Head of caudate nucleus (tissue), 42 donors: ENCODE measurements around the gene NOX3.

ENCODE experiments used
- DNase-seq, 42 donors: peaks; one replicate each; pipeline versions ENCODE4 v3.0.0 to v3.0.0-alpha.2; 2020 to 2021; ENCODE audit warnings: mixed read lengths in 7 of 42
- intact Hi-C: fragments of 100-400 bp; cut with DNase I; formaldehyde crosslinking; loops from one replicate; pipeline ENCODE4 v1.15.0; 2022

NOX3 gene

GRCh38 chr6:155439376-155439775 lies 16.3 kb downstream of the NOX3 start:
- intact Hi-C loops, result no loop called here
- no peak for DNase-seq

DNA sequence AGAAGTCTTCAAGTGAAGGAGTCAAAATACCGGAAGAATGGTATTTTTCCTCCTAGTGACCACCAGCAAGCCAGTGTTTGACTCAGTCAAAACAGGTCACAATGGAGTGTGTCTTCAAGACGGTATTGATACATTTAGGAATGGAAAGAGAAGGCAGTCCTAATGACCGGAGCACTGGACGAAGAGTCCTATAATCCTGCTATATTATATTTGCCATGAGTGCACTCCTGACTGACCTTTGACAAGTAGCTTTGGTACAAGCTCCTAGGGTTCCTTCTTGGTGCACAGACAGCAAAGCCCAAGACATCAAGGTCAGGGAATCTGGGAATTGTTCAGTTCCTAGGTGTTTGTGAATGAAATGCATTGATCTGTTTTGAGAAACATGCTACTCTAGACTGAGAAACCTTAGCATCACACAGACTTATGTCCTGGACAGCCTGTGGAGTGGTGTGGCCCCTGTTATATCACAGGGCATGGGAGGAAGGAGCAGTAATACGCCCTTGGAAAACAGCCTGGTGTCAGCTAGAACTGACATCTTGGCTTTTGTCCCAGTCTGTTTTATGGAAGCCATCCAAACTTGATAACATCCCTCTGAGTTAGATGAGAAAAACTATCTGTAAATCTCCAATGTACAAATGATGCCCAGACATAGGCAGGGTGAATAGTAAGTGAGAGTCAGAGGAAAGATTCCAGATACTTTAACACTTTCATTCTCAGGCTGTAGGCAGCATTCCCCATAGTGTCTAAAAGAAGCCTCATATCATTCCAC lies 18.5 kb downstream of the NOX3 start:
- intact Hi-C loops, result no loop called here
- DNase-seq, result peak in 1 of 42 donors; percentile 14

- DNase-seq, result no peak
- intact Hi-C loops, result no loop called here
Measured at GRCh38 chr6:155434829-155435423, 20.7 kb downstream of the NOX3 start.

GRCh38 chr6:155434096-155434495 lies 21.5 kb downstream of the NOX3 start:
- DNase-seq, result no peak
- intact Hi-C loops, result no loop called here

GRCh38 chr6:155432293-155432692 lies 23.3 kb downstream of the NOX3 start:
- intact Hi-C loops, result no loop called here
- no peak for DNase-seq

DNA sequence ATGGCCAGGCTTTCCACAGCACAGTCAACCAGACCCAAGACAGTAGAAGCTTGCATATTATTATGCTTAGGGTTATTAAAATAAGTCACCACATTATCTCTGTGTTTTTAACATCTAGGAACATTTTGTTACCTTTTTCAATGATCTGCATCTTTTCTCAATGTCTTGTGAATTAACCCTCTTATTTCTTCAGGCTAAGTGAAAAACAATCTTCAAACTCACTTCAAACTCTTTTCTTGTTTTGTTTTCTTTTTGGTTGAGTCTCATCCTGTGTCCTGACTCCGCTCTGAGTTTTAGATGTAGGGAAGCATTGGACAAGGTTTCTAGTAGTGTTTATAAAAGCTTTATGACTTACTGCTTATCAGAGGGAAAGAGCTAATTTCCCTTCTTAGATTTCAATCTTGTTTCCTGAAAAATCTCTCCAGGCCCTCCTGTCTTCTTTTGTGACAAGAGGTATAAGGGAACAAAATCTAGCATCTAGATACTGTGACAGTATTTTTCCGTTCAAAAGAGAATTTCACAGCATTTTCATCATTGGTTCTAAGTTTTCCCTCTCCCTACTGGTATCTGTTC lies 26.2 kb downstream of the NOX3 start:
- DNase-seq, result no peak
- intact Hi-C loops, result no loop called here

GRCh38 chr6:155426408-155426945 lies 29.2 kb downstream of the NOX3 start:
- intact Hi-C loops, result no loop called here
- DNase-seq, result no peak

- intact Hi-C loops, result no loop called here
- DNase-seq, result no peak
Measured at GRCh38 chr6:155424181-155424580, 31.5 kb downstream of the NOX3 start.

DNA sequence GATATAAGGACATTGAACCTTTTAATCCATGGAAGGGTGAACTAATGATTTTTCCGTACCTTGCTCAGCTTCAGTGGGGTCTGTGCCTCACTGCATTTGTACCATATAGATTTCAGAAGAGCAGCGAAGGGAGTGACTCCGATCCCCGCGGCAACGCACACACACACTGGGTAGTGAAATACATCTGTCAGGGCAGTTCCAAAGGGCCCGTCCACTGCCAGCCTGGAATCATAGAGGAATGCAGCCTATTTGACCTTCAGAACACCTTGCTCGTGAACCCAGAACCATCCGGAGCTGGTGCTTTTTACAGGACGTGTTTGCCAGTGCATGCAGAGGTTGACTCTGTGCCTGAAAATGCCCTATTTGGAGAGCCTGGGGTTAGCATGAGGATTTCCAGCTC lies 33.0 kb downstream of the NOX3 start:
- intact Hi-C loops, result no loop called here
- no peak for DNase-seq

DNA sequence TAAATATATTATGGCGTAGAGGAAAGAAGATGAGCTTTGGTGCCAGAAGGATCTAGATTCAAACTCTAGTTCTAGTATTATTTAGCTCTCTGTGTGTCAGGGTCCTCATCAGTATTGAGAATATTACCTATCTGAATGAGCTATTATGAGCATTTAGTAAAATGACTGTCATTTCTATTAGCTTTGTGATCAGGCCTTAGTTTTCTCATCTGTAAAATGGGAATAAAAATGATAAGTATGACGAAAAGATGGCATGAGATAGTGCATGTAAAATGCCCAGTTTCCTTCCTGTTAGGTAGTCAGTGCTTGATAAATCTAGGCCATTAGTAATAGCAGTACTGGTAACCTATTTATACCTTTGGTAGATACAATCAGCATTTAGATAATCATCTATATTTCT lies 35.1 kb downstream of the NOX3 start:
- intact Hi-C loops, result no loop called here
- DNase-seq, result no peak

GRCh38 chr6:155419161-155419560 lies 36.5 kb downstream of the NOX3 start:
- no peak for DNase-seq
- intact Hi-C loops, result no loop called here

- intact Hi-C loops, result no loop called here
Measured at GRCh38 chr6:155418017-155418761, 37.5 kb downstream of the NOX3 start.

DNA sequence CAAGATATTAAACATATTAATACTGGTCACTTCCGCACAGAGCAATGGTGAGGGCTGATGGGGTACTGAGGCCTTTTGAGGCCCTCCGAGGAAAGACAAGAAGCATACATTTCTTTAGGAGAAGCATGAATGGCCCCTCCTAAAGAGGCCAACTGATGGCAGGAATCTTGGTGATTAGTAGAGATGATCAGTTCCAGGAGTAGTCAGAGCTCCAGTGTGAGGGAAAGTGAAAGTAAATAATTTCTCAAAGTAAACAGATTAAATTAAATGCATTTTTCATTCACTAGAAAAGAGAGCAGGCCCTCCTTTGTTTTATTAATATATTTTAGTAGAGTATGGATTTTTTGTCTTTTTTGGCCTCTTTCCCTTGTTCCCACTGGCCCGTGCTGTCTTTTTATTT lies 38.2 kb downstream of the NOX3 start:
- intact Hi-C loops, result no loop called here
- DNase-seq, result no peak

More at GRCh38 chr6:155418017-155418761, 37.5 kb downstream of the NOX3 start:
- DNase-seq, result peak in 5 of 42 donors; percentile 6 to 47 (median 25)

GRCh38 chr6:155415953-155416352 lies 39.7 kb downstream of the NOX3 start:
- no peak for DNase-seq
- intact Hi-C loops, result no loop called here

DNA sequence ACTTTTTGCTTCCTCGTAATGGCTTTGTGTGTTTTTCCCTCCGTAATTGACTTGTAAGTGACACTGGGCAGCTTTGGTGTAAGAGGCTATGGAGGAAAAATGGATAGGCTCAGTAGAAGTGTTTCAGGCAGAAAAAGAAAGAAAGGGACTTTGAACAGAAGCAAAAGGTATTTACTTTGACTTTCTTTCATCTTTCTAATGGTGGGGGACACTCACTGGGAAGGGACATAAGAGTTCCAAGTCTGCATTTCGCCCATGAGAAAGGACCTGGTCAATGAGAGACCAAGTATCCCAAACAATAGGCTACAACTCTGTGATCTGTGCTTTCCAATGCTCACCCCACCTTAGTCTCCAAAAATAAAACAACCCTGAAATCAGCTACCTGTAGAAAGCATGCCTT lies 41.6 kb downstream of the NOX3 start:
- DNase-seq, result no peak
- intact Hi-C loops, result no loop called here

- intact Hi-C loops, result no loop called here
- no peak for DNase-seq
Measured at GRCh38 chr6:155412335-155412734, 43.3 kb downstream of the NOX3 start.

DNA sequence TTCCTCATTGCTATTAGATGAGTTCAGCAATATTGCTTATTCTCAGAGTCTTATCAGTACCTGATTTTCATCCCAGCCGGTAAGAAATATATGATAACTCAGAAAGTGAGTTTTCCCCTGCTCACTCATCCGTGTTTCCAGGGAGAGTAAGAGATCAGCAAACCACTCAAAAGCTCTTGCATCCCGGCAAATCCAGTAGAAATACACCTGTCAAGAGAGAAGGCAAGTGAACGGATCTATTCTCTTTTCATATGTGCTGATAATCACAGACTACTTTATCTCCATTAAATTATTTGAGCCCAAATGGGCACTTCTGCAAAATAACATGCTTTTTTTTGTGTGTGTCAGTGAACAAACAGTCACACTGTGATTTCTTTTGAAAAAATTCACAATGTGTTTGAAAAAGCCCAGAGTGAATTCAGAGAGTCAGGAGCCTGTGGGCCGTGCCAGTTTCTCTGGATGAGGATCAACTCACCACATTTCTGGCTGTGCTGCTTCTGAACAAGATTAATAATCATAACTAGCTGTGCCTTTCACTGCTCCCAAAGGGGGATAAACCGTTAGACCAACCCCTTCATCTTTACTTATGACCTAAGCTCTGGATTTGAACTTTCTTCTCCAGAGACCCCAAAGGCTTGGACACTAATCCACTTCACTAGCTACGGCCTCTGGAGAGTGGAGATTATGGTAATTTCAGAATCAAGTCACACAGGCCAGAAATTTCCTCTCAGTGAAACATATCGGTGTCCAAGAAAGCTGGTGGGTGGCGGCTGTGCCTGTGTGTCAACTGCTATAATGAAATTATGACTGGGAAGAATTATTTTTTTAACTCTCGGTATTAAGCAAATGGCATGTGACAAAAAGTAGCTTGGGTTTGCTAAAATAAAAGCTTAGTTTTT lies 44.2 kb downstream of the NOX3 start:
- intact Hi-C loops, result no loop called here
- DNase-seq, result peak in 1 of 42 donors; percentile 6

DNA sequence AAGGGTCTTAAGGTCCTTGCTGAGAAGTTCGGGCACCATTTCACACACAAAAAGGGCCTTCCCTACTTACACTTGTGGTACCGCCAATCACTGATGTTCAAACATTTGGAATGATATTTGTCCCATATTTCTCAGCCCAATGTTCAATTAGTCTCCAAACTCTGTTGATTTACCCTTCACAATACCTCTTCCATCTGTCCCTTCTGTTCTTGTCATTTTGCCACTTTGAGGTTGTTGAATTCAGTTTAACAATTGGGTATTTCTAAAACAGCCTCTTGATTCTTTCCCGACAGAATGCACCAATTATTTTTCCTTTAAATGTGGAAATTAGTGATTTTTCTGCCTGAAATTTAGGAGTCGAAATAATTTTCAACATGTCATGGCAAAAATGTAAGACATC lies 46.2 kb downstream of the NOX3 start:
- intact Hi-C loops, result no loop called here
- DNase-seq, result no peak

DNA sequence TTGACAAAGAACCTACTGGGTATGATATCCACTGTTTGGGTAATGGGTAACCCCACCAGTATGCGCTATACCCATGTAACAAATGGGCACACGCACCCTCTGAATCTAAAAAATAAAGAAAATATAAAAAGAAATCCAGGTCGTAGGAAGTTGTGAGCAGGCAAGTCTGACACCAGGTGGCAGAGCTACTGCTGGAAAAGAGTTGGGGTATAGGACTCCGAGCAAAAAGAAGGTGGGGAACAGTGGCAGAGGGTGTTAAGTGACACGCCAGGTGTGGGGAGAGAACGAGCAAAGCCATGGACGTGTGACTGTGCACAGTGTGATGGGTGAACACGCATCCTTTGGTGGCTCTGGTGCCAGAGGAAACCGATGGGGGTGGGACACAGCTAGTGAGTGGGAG lies 46.7 kb downstream of the NOX3 start:
- intact Hi-C loops, result no loop called here

More for the DNA sequence above, 46.7 kb downstream of the NOX3 start:
- no peak for DNase-seq
